CD8-positive, alpha-beta memory T cell (primary cell): Measurements from ENCODE around the gene PPP2R1B. TPM values are rescaled to one million over a fixed set of nuclear protein-coding genes. Genes with fewer than 3 reads are reported as not detected.
A peak's percentile ranks its signal among the peaks of the same experiment; 100 is the strongest.

Experiments
- CTCF ChIA-PET: fragments of 350-600 bp; sonication (Branson Sonifier 250); formaldehyde crosslinking; loops from one replicate; lab custom pipeline; 2021; ENCODE audit warnings: antibody characterized with exemption; lab: Charles Lee
- POLR2A ChIA-PET: fragments of 350-600 bp; sonication (Branson Sonifier 250); formaldehyde crosslinking; loops from one replicate; lab custom pipeline; 2021; ENCODE audit warnings: antibody characterized with exemption; lab: Charles Lee
- DNase-seq, 5 donors: peaks; one replicate each; pipeline versions ENCODE4 v3.0.0 to v3.0.0-alpha.2; 2020 to 2022; ENCODE audit warnings: mixed read lengths in 1 of 5
- H3K27ac ChIP-seq: one replicate; pipeline ENCODE4 v1.7.0; 2013; ENCODE audit warnings: low read depth, mild to moderate bottlenecking, low read length, moderate library complexity
- H3K27me3 ChIP-seq: 2 replicates; pipeline ENCODE4 v1.7.0; 2013; ENCODE audit warnings: low read length, mild to moderate bottlenecking; ENCODE audit not compliant: insufficient read depth, poor library complexity, severe bottlenecking
- H3K36me3 ChIP-seq: 2 replicates; pipeline ENCODE4 v1.7.0; 2013; ENCODE audit warnings: mild to moderate bottlenecking, low read length, moderate library complexity; ENCODE audit not compliant: insufficient read depth
- H3K4me1 ChIP-seq: 2 replicates; pipeline ENCODE4 v1.7.0; 2013; ENCODE audit warnings: mild to moderate bottlenecking, low read length, moderate library complexity; ENCODE audit not compliant: insufficient read depth
- H3K4me3 ChIP-seq: 2 replicates; pipeline ENCODE4 v1.7.0; 2013; ENCODE audit warnings: mild to moderate bottlenecking, low read length
- H3K9me3 ChIP-seq: 2 replicates; pipeline ENCODE4 v1.7.0; 2013; ENCODE audit warnings: mild to moderate bottlenecking, low read length
- H3K27ac Mint-ChIP-seq, 8 donors: one replicate each; pipeline ENCODE4 v1.8.0; 2020 to 2021; ENCODE audit warnings: mixed read lengths in 8 of 8, mild to moderate bottlenecking in 6 of 8, inconsistent platforms in 3 of 8, moderate library complexity in 3 of 8
- H3K27me3 Mint-ChIP-seq, 2 donors: one replicate each; pipeline ENCODE4 v1.8.0; 2020 to 2021; ENCODE audit warnings: mixed read lengths in 2 of 2, mild to moderate bottlenecking in 1 of 2, moderate library complexity in 1 of 2
- H3K36me3 Mint-ChIP-seq, 3 donors: one replicate each; pipeline ENCODE4 v1.8.0; 2020 to 2021; ENCODE audit warnings: mixed read lengths in 3 of 3, inconsistent platforms in 1 of 3, mild to moderate bottlenecking in 1 of 3
- H3K4me1 Mint-ChIP-seq, 3 donors: one replicate each; pipeline ENCODE4 v1.8.0; 2020 to 2021; ENCODE audit warnings: mixed read lengths in 3 of 3, inconsistent platforms in 1 of 3, mild to moderate bottlenecking in 1 of 3
- H3K4me3 Mint-ChIP-seq, 7 donors: one replicate each; pipeline ENCODE4 v1.8.0; 2020 to 2021; ENCODE audit warnings: mixed read lengths in 7 of 7, mild to moderate bottlenecking in 6 of 7, moderate library complexity in 4 of 7, inconsistent platforms in 2 of 7
- H3K9me3 Mint-ChIP-seq, 5 donors: one replicate each; pipeline ENCODE4 v1.8.0; 2020 to 2022; ENCODE audit warnings: mixed read lengths in 5 of 5, mild to moderate bottlenecking in 3 of 5, moderate library complexity in 2 of 5, inconsistent platforms in 1 of 5
- polyA plus RNA-seq: library from polyadenylated mRNA; unstranded; fragments of 300-500 nt; fragmentation: Illumina TruSeq; gene quantifications from one replicate; pipeline ENCODE4 v1.2.3, GENCODE V29; 2021
- total RNA-seq, 2 experiments: library from RNA; stranded (reverse); gene quantifications; one replicate each; pipeline ENCODE4 v1.2.3, GENCODE V29; 2021

Gene PPP2R1B
- total and polyA plus RNA-seq, 3 experiments from 2014 or later: 21.9 to 61.6 (median 55.3) TPM

- H3K4me1 Mint-ChIP-seq: peaks cover 5 to 10% (median 9%) of the 10 kb centered on the region in 3 donors
- Histone ChIP-seq H3K36me3 (no peaks in the 10 kb centered on the region), H3K27ac (no peak overlapping the region), H3K27me3 (no peaks in the 10 kb centered on the region), H3K4me3 (no peak overlapping the region), H3K4me1 (peaks cover 8% of the 10 kb centered on the region), H3K9me3 (no peaks in the 10 kb centered on the region)
- no peaks in the 10 kb centered on the region for H3K27me3 Mint-ChIP-seq
- ChIA-PET CTCF (no interaction called here), POLR2A (interaction anchor here (1.1 kb wide), 1 partner anchor 178 kb away, joined by 6 read pairs; no protein-coding TSS in a partner anchor)
- no peak for DNase-seq
- peak overlapping the region in 1 of 7 donors; percentile 64 for H3K4me3 Mint-ChIP-seq
- H3K36me3 Mint-ChIP-seq: peaks cover 0 to 7% (median 0%) of the 10 kb centered on the region in 3 donors
- no peaks in the 10 kb centered on the region for H3K9me3 Mint-ChIP-seq
- H3K27ac Mint-ChIP-seq: peak overlapping the region in 1 of 8 donors; percentile 66
Observed at GRCh38 chr11:111770581-111771134, 4.5 kb upstream of the PPP2R1B start.

- peak overlapping the region; percentile 78 for H3K27ac ChIP-seq
- H3K4me1 ChIP-seq: peaks cover 24% of the 10 kb centered on the region
- Mint-ChIP-seq H3K36me3 (peaks cover 0 to 39% (median 10%) of the 10 kb centered on the region in 3 donors), H3K9me3 (no peaks in the 10 kb centered on the region), H3K27ac (peak overlapping the region; percentile 21 to 99 (median 98)), H3K27me3 (no peaks in the 10 kb centered on the region), H3K4me3 (peak overlapping the region; percentile 92 to 100 (median 99)), H3K4me1 (peaks cover 34 to 48% (median 47%) of the 10 kb centered on the region in 3 donors)
- POLR2A ChIA-PET: interaction anchor here (1.2 to 1.7 kb wide), 4 partner anchors 19 to 165 kb away, joined by 3 to 5 read pairs (median 4); partner anchors contain the start of genes ALG9 and SIK2
- CTCF ChIA-PET: interaction anchor here (0.9 to 5.5 kb wide), 7 partner anchors 11 to 180 kb away, joined by 3 to 43 read pairs (median 6); no protein-coding TSS in a partner anchor
- H3K36me3 ChIP-seq: peaks cover 8% of the 10 kb centered on the region
- peak overlapping the region; percentile 87 for H3K4me3 ChIP-seq
- no peak for DNase-seq
- H3K27me3 ChIP-seq: no peaks in the 10 kb centered on the region
- no peaks in the 10 kb centered on the region for H3K9me3 ChIP-seq
Observed at GRCh38 chr11:111766834-111767142, 599 bp upstream of the PPP2R1B start.

GRCh38 chr11:111765320-111765983, 737 bp downstream of the PPP2R1B start:
- peaks cover 0 to 50% (median 10%) of the 10 kb centered on the region in 3 donors for H3K36me3 Mint-ChIP-seq
- peaks cover 24% of the 10 kb centered on the region for H3K4me1 ChIP-seq
- CTCF ChIA-PET: interaction anchor here (1.6 to 5.5 kb wide), 5 partner anchors 13 to 178 kb away, joined by 5 to 43 read pairs (median 6); no protein-coding TSS in a partner anchor
- peaks cover 13% of the 10 kb centered on the region for H3K36me3 ChIP-seq
- peak overlapping the region; percentile 92 to 100 (median 99) for H3K4me3 Mint-ChIP-seq
- POLR2A ChIA-PET: interaction anchor here (0.7 to 1.7 kb wide), 4 partner anchors 106 to 164 kb away, joined by 3 to 5 read pairs (median 3); partner anchors contain the start of genes ALG9 and SIK2
- peak in 1 of 5 donors; percentile 8 for DNase-seq
- H3K27me3 ChIP-seq: no peaks in the 10 kb centered on the region
- H3K4me1 Mint-ChIP-seq: peaks cover 34 to 52% (median 48%) of the 10 kb centered on the region in 3 donors
- H3K27ac ChIP-seq: peak overlapping the region; percentile 78
- no peaks in the 10 kb centered on the region for H3K9me3 Mint-ChIP-seq
- peak overlapping the region; percentile 87 for H3K4me3 ChIP-seq
- peak overlapping the region; percentile 4 to 99 (median 97) for H3K27ac Mint-ChIP-seq
- no peaks in the 10 kb centered on the region for H3K27me3 Mint-ChIP-seq
- H3K9me3 ChIP-seq: no peaks in the 10 kb centered on the region

GRCh38 chr11:111764621-111765020, 1.6 kb downstream of the PPP2R1B start:
- H3K27me3 Mint-ChIP-seq: no peaks in the 10 kb centered on the region
- peak overlapping the region; percentile 87 for H3K4me3 ChIP-seq
- no peak for DNase-seq
- H3K4me1 Mint-ChIP-seq: peaks cover 34 to 54% (median 48%) of the 10 kb centered on the region in 3 donors
- ChIA-PET CTCF (interaction anchor here (1.9 to 5.5 kb wide), 3 partner anchors 14 to 178 kb away, joined by 5 to 43 read pairs (median 14); no protein-coding TSS in a partner anchor), POLR2A (no interaction called here)
- no peaks in the 10 kb centered on the region for H3K9me3 ChIP-seq
- H3K36me3 ChIP-seq: peaks cover 21% of the 10 kb centered on the region
- H3K9me3 Mint-ChIP-seq: no peaks in the 10 kb centered on the region
- H3K4me3 Mint-ChIP-seq: peak overlapping the region; percentile 92 to 100 (median 99)
- H3K4me1 ChIP-seq: peaks cover 24% of the 10 kb centered on the region
- H3K27me3 ChIP-seq: no peaks in the 10 kb centered on the region
- peaks cover 0 to 59% (median 13%) of the 10 kb centered on the region in 3 donors for H3K36me3 Mint-ChIP-seq
- peak overlapping the region in 3 of 8 donors; percentile 97 to 99 (median 99) for H3K27ac Mint-ChIP-seq
- no peak overlapping the region for H3K27ac ChIP-seq

- H3K9me3 Mint-ChIP-seq: no peaks in the 10 kb centered on the region
- H3K4me3 Mint-ChIP-seq: peak overlapping the region in 5 of 7 donors; percentile 1 to 96 (median 4)
- peaks cover 37 to 55% (median 48%) of the 10 kb centered on the region in 3 donors for H3K4me1 Mint-ChIP-seq
- ChIA-PET CTCF (interaction anchor here (0.9 to 5.5 kb wide), 3 partner anchors 9 to 98 kb away, joined by 3 to 43 read pairs (median 4); no protein-coding TSS in a partner anchor), POLR2A (no interaction called here)
- Histone ChIP-seq H3K4me3 (no peak overlapping the region), H3K27me3 (no peaks in the 10 kb centered on the region), H3K9me3 (no peaks in the 10 kb centered on the region), H3K36me3 (peaks cover 25% of the 10 kb centered on the region), H3K27ac (no peak overlapping the region), H3K4me1 (peaks cover 24% of the 10 kb centered on the region)
- H3K27me3 Mint-ChIP-seq: no peaks in the 10 kb centered on the region
- H3K36me3 Mint-ChIP-seq: peaks cover 0 to 72% (median 20%) of the 10 kb centered on the region in 3 donors
- DNase-seq: no peak
- H3K27ac Mint-ChIP-seq: peak overlapping the region in 3 of 8 donors; percentile 1 to 36 (median 17)
Observed at GRCh38 chr11:111762981-111763643, 3.1 kb downstream of the PPP2R1B start.

GRCh38 chr11:111762526-111762925, 3.7 kb downstream of the PPP2R1B start:
- H3K27me3 Mint-ChIP-seq: no peaks in the 10 kb centered on the region
- ChIA-PET POLR2A (no interaction called here), CTCF (interaction anchor here (0.9 to 1.3 kb wide), 2 partner anchors 9 to 158 kb away, joined by 3 read pairs; no protein-coding TSS in a partner anchor)
- H3K9me3 ChIP-seq: no peaks in the 10 kb centered on the region
- H3K4me1 ChIP-seq: peaks cover 24% of the 10 kb centered on the region
- no peaks in the 10 kb centered on the region for H3K27me3 ChIP-seq
- DNase-seq: no peak
- no peaks in the 10 kb centered on the region for H3K9me3 Mint-ChIP-seq
- H3K27ac Mint-ChIP-seq: peak overlapping the region in 4 of 8 donors; percentile 1 to 57 (median 18)
- peaks cover 40 to 55% (median 52%) of the 10 kb centered on the region in 3 donors for H3K4me1 Mint-ChIP-seq
- peaks cover 0 to 77% (median 24%) of the 10 kb centered on the region in 3 donors for H3K36me3 Mint-ChIP-seq
- H3K4me3 ChIP-seq: no peak overlapping the region
- no peak overlapping the region for H3K27ac ChIP-seq
- peak overlapping the region in 2 of 7 donors; percentile 27 to 96 for H3K4me3 Mint-ChIP-seq
- peaks cover 25% of the 10 kb centered on the region for H3K36me3 ChIP-seq

- H3K4me3 Mint-ChIP-seq: no peak overlapping the region
- H3K4me3 ChIP-seq: no peak overlapping the region
- no peak overlapping the region for H3K27ac Mint-ChIP-seq
- no peaks in the 10 kb centered on the region for H3K9me3 ChIP-seq
- no peak overlapping the region for H3K27ac ChIP-seq
- H3K4me1 Mint-ChIP-seq: peaks cover 37 to 45% (median 44%) of the 10 kb centered on the region in 3 donors
- DNase-seq: no peak
- H3K36me3 ChIP-seq: peaks cover 25% of the 10 kb centered on the region
- no peaks in the 10 kb centered on the region for H3K27me3 ChIP-seq
- POLR2A ChIA-PET: no interaction called here
- H3K27me3 Mint-ChIP-seq: no peaks in the 10 kb centered on the region
- H3K36me3 Mint-ChIP-seq: peaks cover 0 to 82% (median 28%) of the 10 kb centered on the region in 3 donors
- CTCF ChIA-PET: no interaction called here
- no peaks in the 10 kb centered on the region for H3K9me3 Mint-ChIP-seq
- H3K4me1 ChIP-seq: peaks cover 16% of the 10 kb centered on the region
Observed at GRCh38 chr11:111761036-111761435, 5.2 kb downstream of the PPP2R1B start.
